Upper lobe of left lung (tissue), 4 donors: ENCODE results near the gene ZDHHC14.

Source experiments
- CTCF ChIP-seq, 6 experiments: fragments of 450-650 bp in 4 of 6; fragments of 200-600 bp in 2 of 6; sonication (generic) in 2 of 6; IDR thresholded peaks; one replicate each; pipeline ENCODE4 v1.5.1; 2016 to 2019; ENCODE audit warnings: antibody characterized with exemption in 6 of 6
- POLR2AphosphoS5 ChIP-seq, 2 donors: sonication (generic); formaldehyde crosslinking; IDR thresholded peaks; one replicate each; pipeline ENCODE4 v1.5.1; 2017; ENCODE audit warnings: antibody characterized with exemption in 2 of 2

DNA sequence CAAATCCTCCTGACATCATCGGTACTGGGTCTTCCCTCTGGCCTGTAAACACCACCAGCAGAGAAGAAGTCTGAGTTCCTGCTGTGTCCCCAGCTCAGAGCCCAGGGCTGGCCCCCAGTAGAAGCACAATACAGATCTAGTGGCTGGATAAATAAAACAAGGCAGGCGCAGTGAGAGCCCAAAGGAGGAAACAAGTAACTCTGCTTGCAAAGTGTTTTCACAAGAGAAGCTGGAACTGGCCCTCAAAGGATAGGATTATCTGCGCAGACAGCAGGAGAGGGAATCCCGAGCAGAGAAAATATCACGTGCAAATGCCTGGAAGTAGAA is 205.1 kb downstream of the ZDHHC14 start:
- no peak for TF ChIP-seq CTCF (IDR thresholded peaks at IDR 0.05)
- TF ChIP-seq POLR2AphosphoS5 (IDR thresholded peaks at IDR 0.05) = no peak
